HEK293 (cell line): ENCODE measurements around the gene RSPH9.
A peak's percentile ranks its signal among the peaks of the same experiment; 100 is the strongest.

ENCODE experiments used
- FEZF1 ChIP-seq: fragments of 450-650 bp; formaldehyde crosslinking; IDR thresholded peaks from 2 replicates; pipeline ENCODE4 v1.5.1; 2016; ENCODE audit warnings: missing biosample characterization, missing genetic modification characterization
- GFI1B ChIP-seq: fragments of 450-650 bp; formaldehyde crosslinking; IDR thresholded peaks from 2 replicates; pipeline ENCODE4 v1.5.1; 2016; ENCODE audit warnings: missing biosample characterization, missing genetic modification characterization
- HOXA7 ChIP-seq: sonication (generic); formaldehyde crosslinking; IDR thresholded peaks from 2 replicates; pipeline ENCODE4 v1.8.1; 2022; ENCODE audit warnings: missing genetic modification reagents, borderline replicate concordance
- IKZF3 ChIP-seq: fragments of 450-650 bp; IDR thresholded peaks from 2 replicates; pipeline ENCODE4 v1.5.0; 2018; ENCODE audit warnings: missing biosample characterization, mild to moderate bottlenecking, missing genetic modification characterization, moderate library complexity
- KLF1 ChIP-seq: fragments of 450-650 bp; formaldehyde crosslinking; IDR thresholded peaks from 2 replicates; pipeline ENCODE4 v1.5.1; 2016; ENCODE audit warnings: missing biosample characterization, missing genetic modification characterization
- REPIN1 ChIP-seq: fragments of 450-650 bp; formaldehyde crosslinking; IDR thresholded peaks from 2 replicates; pipeline ENCODE4 v1.5.1; 2017; ENCODE audit warnings: missing biosample characterization, missing genetic modification characterization, low read depth
- SCRT1 ChIP-seq: fragments of 450-650 bp; formaldehyde crosslinking; IDR thresholded peaks from 2 replicates; pipeline ENCODE4 v1.5.1; 2016; ENCODE audit warnings: missing biosample characterization, missing genetic modification characterization, borderline replicate concordance
- SETDB1 ChIP-seq: IDR thresholded peaks from one replicate; pipeline ENCODE4 v1.6.1; 2017; ENCODE audit warnings: mild to moderate bottlenecking, low read length, moderate library complexity, mixed read lengths; ENCODE audit not compliant: insufficient read length
- SP7 ChIP-seq: fragments of 450-650 bp; formaldehyde crosslinking; IDR thresholded peaks from 2 replicates; pipeline ENCODE4 v1.5.1; 2016; ENCODE audit warnings: missing biosample characterization, missing genetic modification characterization
- TSHZ1 ChIP-seq: fragments of 450-650 bp; formaldehyde crosslinking; IDR thresholded peaks from 2 replicates; pipeline ENCODE4 v1.5.1; 2016; ENCODE audit warnings: missing biosample characterization, missing genetic modification characterization, borderline replicate concordance
- WT1 ChIP-seq: fragments of 450-650 bp; formaldehyde crosslinking; IDR thresholded peaks from 2 replicates; pipeline ENCODE4 v1.5.1; 2016; ENCODE audit warnings: missing biosample characterization, missing genetic modification characterization
- ZBTB21 ChIP-seq: fragments of 450-650 bp; formaldehyde crosslinking; IDR thresholded peaks from 2 replicates; pipeline ENCODE4 v1.5.1; 2017; ENCODE audit warnings: missing biosample characterization, missing genetic modification characterization
- ZNF112 ChIP-seq: fragments of 450-650 bp; formaldehyde crosslinking; IDR thresholded peaks from 2 replicates; pipeline ENCODE4 v1.5.0; 2017; ENCODE audit warnings: missing biosample characterization, missing genetic modification characterization
- ZNF16 ChIP-seq: fragments of 450-650 bp; formaldehyde crosslinking; IDR thresholded peaks from 2 replicates; pipeline ENCODE4 v1.5.1; 2016; ENCODE audit warnings: low read depth, missing biosample characterization, missing genetic modification characterization
- ZNF2 ChIP-seq: fragments of 450-650 bp; formaldehyde crosslinking; IDR thresholded peaks from 2 replicates; pipeline ENCODE4 v1.5.1; 2016; ENCODE audit warnings: missing biosample characterization, missing genetic modification characterization
- ZNF239 ChIP-seq: fragments of 450-650 bp; formaldehyde crosslinking; IDR thresholded peaks from 2 replicates; pipeline ENCODE4 v1.5.1; 2016; ENCODE audit warnings: missing biosample characterization, missing genetic modification characterization
- ZNF274 ChIP-seq, 2 experiments: fragments of 200-500 bp in 1 of 2; fragments of 450-650 bp in 1 of 2; sonication (Bioruptor generic) in 1 of 2; formaldehyde crosslinking in 1 of 2; IDR thresholded peaks; 2 replicates each; pipeline versions ENCODE4 v1.5.1 to v1.6.1; 2014 to 2016; ENCODE audit warnings: borderline replicate concordance in 1 of 2, inconsistent platforms in 1 of 2, low read length in 1 of 2, missing biosample characterization in 1 of 2, missing genetic modification characterization in 1 of 2
- ZNF280C ChIP-seq: fragments of 450-650 bp; formaldehyde crosslinking; IDR thresholded peaks from 2 replicates; pipeline ENCODE4 v1.5.1; 2016; ENCODE audit warnings: missing biosample characterization, missing genetic modification characterization
- ZNF341 ChIP-seq: fragments of 450-650 bp; formaldehyde crosslinking; IDR thresholded peaks from 2 replicates; pipeline ENCODE4; 2016; ENCODE audit warnings: low read depth, missing biosample characterization, missing genetic modification characterization
- ZNF350 ChIP-seq: fragments of 450-650 bp; formaldehyde crosslinking; IDR thresholded peaks from 2 replicates; pipeline ENCODE4 v1.5.0; 2017; ENCODE audit warnings: missing biosample characterization, mild to moderate bottlenecking, missing genetic modification characterization
- ZNF37A ChIP-seq: fragments of 450-650 bp; IDR thresholded peaks from 2 replicates; pipeline ENCODE4 v1.5.1; 2018; ENCODE audit warnings: missing biosample characterization, missing genetic modification characterization
- ZNF561 ChIP-seq: fragments of 450-650 bp; IDR thresholded peaks from 2 replicates; pipeline ENCODE4 v1.5.1; 2018; ENCODE audit warnings: missing biosample characterization, missing genetic modification characterization, borderline replicate concordance
- ZNF585B ChIP-seq: fragments of 450-650 bp; formaldehyde crosslinking; IDR thresholded peaks from 2 replicates; pipeline ENCODE4 v1.5.1; 2016; ENCODE audit warnings: missing biosample characterization, missing genetic modification characterization
- ZNF704 ChIP-seq: fragments of 450-650 bp; formaldehyde crosslinking; IDR thresholded peaks from 2 replicates; pipeline ENCODE4 v1.5.1; 2016; ENCODE audit warnings: missing biosample characterization, missing genetic modification characterization
- ZNF785 ChIP-seq: fragments of 450-650 bp; formaldehyde crosslinking; IDR thresholded peaks from 2 replicates; pipeline ENCODE4 v1.5.1; 2016; ENCODE audit warnings: missing biosample characterization, missing genetic modification characterization
- TF ChIP-seq, protein P1 (sequence below): fragments of 450-650 bp; formaldehyde crosslinking; IDR thresholded peaks from 2 replicates; pipeline ENCODE4 v1.5.0; 2017; ENCODE audit warnings: missing biosample characterization, missing genetic modification characterization, borderline replicate concordance
- TF ChIP-seq, protein P2 (sequence below): fragments of 450-650 bp; formaldehyde crosslinking; IDR thresholded peaks from 2 replicates; pipeline ENCODE4 v1.5.1; 2016; ENCODE audit warnings: missing biosample characterization, missing genetic modification characterization
- TF ChIP-seq, protein P3 (sequence below): fragments of 450-650 bp; formaldehyde crosslinking; IDR thresholded peaks from 2 replicates; pipeline ENCODE4 v1.5.1; 2017; ENCODE audit warnings: missing biosample characterization, missing genetic modification characterization

Gene RSPH9

GRCh38 chr6:43687437-43688347 is 42.9 kb downstream of the RSPH9 start, which contains the start of gene MRPS18A (continued):
- TF ChIP-seq TSHZ1 (tag by site-specific recombination), result no peak
- TF ChIP-seq ZNF704, result no peak
- TF ChIP-seq, protein P1, sequence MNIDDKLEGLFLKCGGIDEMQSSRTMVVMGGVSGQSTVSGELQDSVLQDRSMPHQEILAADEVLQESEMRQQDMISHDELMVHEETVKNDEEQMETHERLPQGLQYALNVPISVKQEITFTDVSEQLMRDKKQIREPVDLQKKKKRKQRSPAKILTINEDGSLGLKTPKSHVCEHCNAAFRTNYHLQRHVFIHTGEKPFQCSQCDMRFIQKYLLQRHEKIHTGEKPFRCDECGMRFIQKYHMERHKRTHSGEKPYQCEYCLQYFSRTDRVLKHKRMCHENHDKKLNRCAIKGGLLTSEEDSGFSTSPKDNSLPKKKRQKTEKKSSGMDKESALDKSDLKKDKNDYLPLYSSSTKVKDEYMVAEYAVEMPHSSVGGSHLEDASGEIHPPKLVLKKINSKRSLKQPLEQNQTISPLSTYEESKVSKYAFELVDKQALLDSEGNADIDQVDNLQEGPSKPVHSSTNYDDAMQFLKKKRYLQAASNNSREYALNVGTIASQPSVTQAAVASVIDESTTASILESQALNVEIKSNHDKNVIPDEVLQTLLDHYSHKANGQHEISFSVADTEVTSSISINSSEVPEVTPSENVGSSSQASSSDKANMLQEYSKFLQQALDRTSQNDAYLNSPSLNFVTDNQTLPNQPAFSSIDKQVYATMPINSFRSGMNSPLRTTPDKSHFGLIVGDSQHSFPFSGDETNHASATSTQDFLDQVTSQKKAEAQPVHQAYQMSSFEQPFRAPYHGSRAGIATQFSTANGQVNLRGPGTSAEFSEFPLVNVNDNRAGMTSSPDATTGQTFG (tag by site-specific recombination), result no peak
- no peak for TF ChIP-seq ZNF37A (tag by site-specific recombination)
- TF ChIP-seq ZNF350, result no peak
- TF ChIP-seq, protein P2, sequence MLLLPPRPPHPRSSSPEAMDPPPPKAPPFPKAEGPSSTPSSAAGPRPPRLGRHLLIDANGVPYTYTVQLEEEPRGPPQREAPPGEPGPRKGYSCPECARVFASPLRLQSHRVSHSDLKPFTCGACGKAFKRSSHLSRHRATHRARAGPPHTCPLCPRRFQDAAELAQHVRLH (tag by site-specific recombination), result peak; percentile 96
- no peak for TF ChIP-seq ZBTB21
- TF ChIP-seq KLF1, result no peak
- no peak for TF ChIP-seq ZNF341 (tag by site-specific recombination)
- TF ChIP-seq ZNF274 (IDR thresholded peaks at IDR 0.05; ENCODE audit: low read length), result no peak
- no peak for TF ChIP-seq ZNF274 (tag by site-specific recombination; IDR thresholded peaks at IDR 0.05; ENCODE audit: borderline replicate concordance)
- TF ChIP-seq FEZF1 (tag by site-specific recombination), result no peak
- TF ChIP-seq ZNF239 (tag by site-specific recombination), result no peak
- no peak for TF ChIP-seq SETDB1
- TF ChIP-seq ZNF585B (tag by site-specific recombination), result no peak
- no peak for TF ChIP-seq ZNF2
- no peak for TF ChIP-seq GFI1B
- TF ChIP-seq ZNF16, result no peak
- TF ChIP-seq ZNF280C (tag by site-specific recombination), result no peak
- 0 out of 2 replicates have a peak, but pooled peaks have one; percentile 26 for TF ChIP-seq SP7 (tag by site-specific recombination)
- TF ChIP-seq REPIN1 (tag by site-specific recombination), result no peak
- no peak for TF ChIP-seq ZNF112 (tag by site-specific recombination)
- no peak for TF ChIP-seq IKZF3
- no peak for TF ChIP-seq ZNF785 (tag by site-specific recombination)
- TF ChIP-seq, protein P3, sequence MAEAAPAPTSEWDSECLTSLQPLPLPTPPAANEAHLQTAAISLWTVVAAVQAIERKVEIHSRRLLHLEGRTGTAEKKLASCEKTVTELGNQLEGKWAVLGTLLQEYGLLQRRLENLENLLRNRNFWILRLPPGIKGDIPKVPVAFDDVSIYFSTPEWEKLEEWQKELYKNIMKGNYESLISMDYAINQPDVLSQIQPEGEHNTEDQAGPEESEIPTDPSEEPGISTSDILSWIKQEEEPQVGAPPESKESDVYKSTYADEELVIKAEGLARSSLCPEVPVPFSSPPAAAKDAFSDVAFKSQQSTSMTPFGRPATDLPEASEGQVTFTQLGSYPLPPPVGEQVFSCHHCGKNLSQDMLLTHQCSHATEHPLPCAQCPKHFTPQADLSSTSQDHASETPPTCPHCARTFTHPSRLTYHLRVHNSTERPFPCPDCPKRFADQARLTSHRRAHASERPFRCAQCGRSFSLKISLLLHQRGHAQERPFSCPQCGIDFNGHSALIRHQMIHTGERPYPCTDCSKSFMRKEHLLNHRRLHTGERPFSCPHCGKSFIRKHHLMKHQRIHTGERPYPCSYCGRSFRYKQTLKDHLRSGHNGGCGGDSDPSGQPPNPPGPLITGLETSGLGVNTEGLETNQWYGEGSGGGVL, result no peak
- no peak for TF ChIP-seq HOXA7 (CRISPR knock-in tag)
- no peak for TF ChIP-seq ZNF561
- TF ChIP-seq WT1, result no peak
- TF ChIP-seq SCRT1 (tag by site-specific recombination), result no peak
